Measurements from ENCODE around the gene ZFP57.

ZFP57 gene

DNA sequence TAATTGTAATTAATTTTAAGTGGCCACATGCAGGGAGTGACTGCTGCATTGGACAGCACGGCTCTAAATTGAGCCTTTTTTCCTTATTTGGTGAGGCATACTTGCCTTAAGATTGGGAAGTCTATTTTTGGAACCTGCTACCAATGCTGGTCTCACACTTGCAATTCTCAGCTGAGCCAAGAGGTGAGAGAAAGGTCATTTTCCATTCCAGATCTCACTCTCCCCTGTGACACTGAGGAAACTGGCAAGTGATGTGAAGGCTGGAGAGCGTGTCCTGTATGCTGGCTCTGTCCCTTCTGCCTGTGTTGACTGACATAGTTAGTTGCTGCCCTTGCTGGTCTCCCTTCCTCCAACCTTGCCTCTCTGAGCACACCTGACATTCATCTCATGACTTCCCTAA, 24.8 kb downstream of the ZFP57 start:
- Histone ChIP-seq H3K9me3 (ENCODE audit: control insufficient read depth in 1 of 2, low read length in 2 of 2) (no peaks in the 10 kb centered on the region), H3K4me1 (ENCODE audit: control insufficient read depth in 1 of 2, insufficient read depth in 2 of 2, low read length in 2 of 2) (no peaks in the 10 kb centered on the region), H3K9ac (ENCODE audit: low read depth in 1 of 2, low read length in 2 of 2) (no peak overlapping the region), H3K27me3 (ENCODE audit: control insufficient read depth in 1 of 2, insufficient read depth in 2 of 2, low read length in 2 of 2) (peaks cover 7 to 8% of the 10 kb centered on the region in 2 donors), H3K27ac (ENCODE audit: low read depth, low read length) (no peak overlapping the region), H3K36me3 (ENCODE audit: control insufficient read depth in 1 of 2, insufficient read depth in 2 of 2, low read length in 2 of 2) (no peaks in the 10 kb centered on the region), H3K4me3 (ENCODE audit: low read depth in 1 of 2, low read length in 2 of 2) (no peak overlapping the region)

GRCh38 chr6:29655658-29656057, 25.3 kb downstream of the ZFP57 start:
- H3K27ac ChIP-seq (ENCODE audit: low read depth, low read length): no peak overlapping the region
- H3K36me3 ChIP-seq (ENCODE audit: control insufficient read depth in 1 of 2, insufficient read depth in 2 of 2, low read length in 2 of 2): no peaks in the 10 kb centered on the region
- peaks cover 7 to 8% of the 10 kb centered on the region in 2 donors for H3K27me3 ChIP-seq (ENCODE audit: control insufficient read depth in 1 of 2, insufficient read depth in 2 of 2, low read length in 2 of 2)
- no peak overlapping the region for H3K9ac ChIP-seq (ENCODE audit: low read depth in 1 of 2, low read length in 2 of 2)
- no peaks in the 10 kb centered on the region for H3K9me3 ChIP-seq (ENCODE audit: control insufficient read depth in 1 of 2, low read length in 2 of 2)
- no peak overlapping the region for H3K4me3 ChIP-seq (ENCODE audit: low read depth in 1 of 2, low read length in 2 of 2)
- H3K4me1 ChIP-seq (ENCODE audit: control insufficient read depth in 1 of 2, insufficient read depth in 2 of 2, low read length in 2 of 2): no peaks in the 10 kb centered on the region

GRCh38 chr6:29653452-29654038, 27.4 kb downstream of the ZFP57 start:
- no peaks in the 10 kb centered on the region for H3K36me3 ChIP-seq (ENCODE audit: control insufficient read depth in 1 of 2, insufficient read depth in 2 of 2, low read length in 2 of 2)
- H3K9ac ChIP-seq (ENCODE audit: low read depth in 1 of 2, low read length in 2 of 2): no peak overlapping the region

DNA sequence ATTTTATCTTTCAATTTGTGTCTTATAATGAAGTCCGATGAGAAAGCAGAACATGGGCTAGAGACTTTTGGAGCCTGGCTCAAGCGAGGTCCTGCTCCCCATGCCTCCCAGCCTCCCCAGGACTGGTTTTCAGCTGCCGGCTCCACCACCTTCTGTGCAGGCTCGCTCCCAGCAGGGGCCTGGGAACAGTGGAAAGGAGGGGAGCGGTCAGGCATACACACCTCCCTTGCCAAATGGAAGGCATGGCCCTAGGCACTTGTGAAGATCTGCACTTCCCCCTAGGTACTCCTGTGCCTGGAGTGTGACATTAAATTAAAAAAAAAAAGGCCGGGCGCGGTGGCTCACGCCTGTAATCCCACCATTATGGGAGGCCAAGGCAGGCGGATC, 28.8 kb downstream of the ZFP57 start:
- no peak overlapping the region for H3K27ac ChIP-seq (ENCODE audit: low read depth, low read length)

More at GRCh38 chr6:29653452-29654038, 27.4 kb downstream of the ZFP57 start:
- Histone ChIP-seq H3K27ac (ENCODE audit: low read depth, low read length) (no peak overlapping the region), H3K27me3 (ENCODE audit: control insufficient read depth in 1 of 2, insufficient read depth in 2 of 2, low read length in 2 of 2) (peaks cover 7% of the 10 kb centered on the region in 2 donors), H3K9me3 (ENCODE audit: control insufficient read depth in 1 of 2, low read length in 2 of 2) (no peaks in the 10 kb centered on the region), H3K4me1 (ENCODE audit: control insufficient read depth in 1 of 2, insufficient read depth in 2 of 2, low read length in 2 of 2) (peaks cover 3 to 4% of the 10 kb centered on the region in 2 donors), H3K4me3 (ENCODE audit: low read depth in 1 of 2, low read length in 2 of 2) (no peak overlapping the region)

DNA sequence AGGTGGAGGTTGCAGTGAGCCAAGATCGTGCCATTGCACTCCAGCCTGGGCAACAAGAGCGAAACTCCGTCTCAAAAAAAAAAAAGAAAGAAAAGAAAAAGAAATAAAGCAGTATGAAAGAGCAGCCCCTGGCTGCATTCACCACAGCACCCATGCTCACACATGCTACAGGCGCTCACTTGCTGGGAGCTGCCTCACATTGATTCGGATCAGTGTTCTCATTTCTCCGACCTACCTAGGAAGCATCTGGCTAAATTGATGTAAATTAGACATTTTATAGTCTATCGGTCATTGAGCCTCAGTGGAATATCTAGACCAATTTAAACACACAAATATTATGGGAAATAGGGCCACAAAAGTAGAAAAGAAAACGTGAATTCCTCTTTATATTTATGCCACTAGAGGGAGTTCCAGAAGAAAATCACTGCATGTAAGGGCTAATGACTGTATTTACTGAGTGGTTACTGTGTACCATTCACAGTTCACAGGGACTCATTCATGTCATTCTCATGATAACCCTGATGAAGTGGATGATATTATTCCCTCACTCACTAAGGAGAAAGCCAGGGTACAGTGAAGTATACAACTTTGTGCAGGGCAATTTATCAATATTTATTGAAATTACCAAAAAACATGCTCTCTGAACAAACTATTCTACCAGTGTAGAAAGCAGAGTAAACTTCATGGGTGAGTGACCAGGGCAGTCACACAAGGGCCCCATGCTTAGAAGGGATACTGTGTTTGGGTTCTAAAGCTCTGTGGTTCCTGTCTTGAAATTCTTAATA, 29.3 kb downstream of the ZFP57 start:
- Histone ChIP-seq H3K27ac (ENCODE audit: low read depth, low read length) (no peak overlapping the region), H3K36me3 (ENCODE audit: control insufficient read depth in 1 of 2, insufficient read depth in 2 of 2, low read length in 2 of 2) (no peaks in the 10 kb centered on the region), H3K9me3 (ENCODE audit: control insufficient read depth in 1 of 2, low read length in 2 of 2) (no peaks in the 10 kb centered on the region), H3K4me1 (ENCODE audit: control insufficient read depth in 1 of 2, insufficient read depth in 2 of 2, low read length in 2 of 2) (peaks cover 3 to 4% of the 10 kb centered on the region in 2 donors), H3K9ac (ENCODE audit: low read depth in 1 of 2, low read length in 2 of 2) (no peak overlapping the region), H3K27me3 (ENCODE audit: control insufficient read depth in 1 of 2, insufficient read depth in 2 of 2, low read length in 2 of 2) (peaks cover 0 to 7% of the 10 kb centered on the region in 2 donors), H3K4me3 (ENCODE audit: low read depth in 1 of 2, low read length in 2 of 2) (no peak overlapping the region)

More for the DNA sequence above, 28.8 kb downstream of the ZFP57 start:
- H3K4me1 ChIP-seq (ENCODE audit: control insufficient read depth in 1 of 2, insufficient read depth in 2 of 2, low read length in 2 of 2): peaks cover 3 to 4% of the 10 kb centered on the region in 2 donors
- H3K27me3 ChIP-seq (ENCODE audit: control insufficient read depth in 1 of 2, insufficient read depth in 2 of 2, low read length in 2 of 2): peaks cover 4 to 7% of the 10 kb centered on the region in 2 donors
- no peaks in the 10 kb centered on the region for H3K9me3 ChIP-seq (ENCODE audit: control insufficient read depth in 1 of 2, low read length in 2 of 2)
- H3K4me3 ChIP-seq (ENCODE audit: low read depth in 1 of 2, low read length in 2 of 2): no peak overlapping the region
- H3K9ac ChIP-seq (ENCODE audit: low read depth in 1 of 2, low read length in 2 of 2): no peak overlapping the region
- H3K36me3 ChIP-seq (ENCODE audit: control insufficient read depth in 1 of 2, insufficient read depth in 2 of 2, low read length in 2 of 2): no peaks in the 10 kb centered on the region

- no peaks in the 10 kb centered on the region for H3K9me3 ChIP-seq (ENCODE audit: control insufficient read depth in 1 of 2, low read length in 2 of 2)
- H3K9ac ChIP-seq (ENCODE audit: low read depth in 1 of 2, low read length in 2 of 2): peak overlapping the region; percentile 79 to 91
- peaks cover 3 to 4% of the 10 kb centered on the region in 2 donors for H3K4me1 ChIP-seq (ENCODE audit: control insufficient read depth in 1 of 2, insufficient read depth in 2 of 2, low read length in 2 of 2)
- peaks cover 0 to 3% of the 10 kb centered on the region in 2 donors for H3K27me3 ChIP-seq (ENCODE audit: control insufficient read depth in 1 of 2, insufficient read depth in 2 of 2, low read length in 2 of 2)
- H3K36me3 ChIP-seq (ENCODE audit: control insufficient read depth in 1 of 2, insufficient read depth in 2 of 2, low read length in 2 of 2): no peaks in the 10 kb centered on the region
- H3K27ac ChIP-seq (ENCODE audit: low read depth, low read length): peak overlapping the region; percentile 79
- H3K4me3 ChIP-seq (ENCODE audit: low read depth in 1 of 2, low read length in 2 of 2): peak overlapping the region; percentile 81 to 90
Measured at GRCh38 chr6:29649701-29650673, 31.0 kb downstream of the ZFP57 start.

GRCh38 chr6:29647927-29648642, 32.9 kb downstream of the ZFP57 start:
- Histone ChIP-seq H3K27ac (ENCODE audit: low read depth, low read length) (no peak overlapping the region), H3K27me3 (ENCODE audit: control insufficient read depth in 1 of 2, insufficient read depth in 2 of 2, low read length in 2 of 2) (no peaks in the 10 kb centered on the region), H3K36me3 (ENCODE audit: control insufficient read depth in 1 of 2, insufficient read depth in 2 of 2, low read length in 2 of 2) (no peaks in the 10 kb centered on the region), H3K9me3 (ENCODE audit: control insufficient read depth in 1 of 2, low read length in 2 of 2) (no peaks in the 10 kb centered on the region), H3K9ac (ENCODE audit: low read depth in 1 of 2, low read length in 2 of 2) (no peak overlapping the region), H3K4me3 (ENCODE audit: low read depth in 1 of 2, low read length in 2 of 2) (no peak overlapping the region), H3K4me1 (ENCODE audit: control insufficient read depth in 1 of 2, insufficient read depth in 2 of 2, low read length in 2 of 2) (peaks cover 3 to 4% of the 10 kb centered on the region in 2 donors)

DNA sequence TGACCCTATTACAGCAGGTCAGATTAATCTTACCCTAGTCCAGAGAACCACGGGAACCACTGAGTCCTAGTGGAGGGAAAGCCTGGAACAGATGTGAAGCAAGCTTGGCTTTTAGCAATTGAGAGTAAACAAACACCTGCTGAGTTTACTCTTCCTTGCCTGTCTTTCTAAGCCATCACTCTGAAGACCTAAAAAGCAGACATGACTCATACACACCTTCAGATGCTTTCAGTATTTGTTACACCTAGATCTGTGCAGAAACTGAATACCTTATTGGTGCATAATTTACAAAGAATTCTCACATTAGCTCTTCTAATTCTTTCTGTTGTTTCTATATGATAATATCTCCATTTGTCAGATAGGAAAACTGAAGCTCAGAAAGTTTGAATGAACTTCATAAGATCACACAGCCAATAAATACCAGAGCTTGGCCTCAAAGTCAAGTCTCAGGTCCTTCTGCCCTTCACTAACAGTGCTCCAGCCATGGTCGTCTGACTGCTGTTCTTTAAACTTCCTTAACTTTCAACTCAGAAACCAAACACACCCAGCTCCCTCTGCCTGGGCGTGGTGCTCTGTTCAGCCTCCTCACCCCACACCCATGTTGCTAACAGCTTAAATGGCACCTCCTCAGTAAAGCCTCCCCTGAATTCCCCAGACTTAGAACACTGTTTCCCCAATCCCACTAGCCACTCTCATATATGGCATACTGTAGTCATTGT, 39.4 kb downstream of the ZFP57 start:
- Histone ChIP-seq H3K4me3 (ENCODE audit: low read depth in 1 of 2, low read length in 2 of 2) (no peak overlapping the region), H3K27me3 (ENCODE audit: control insufficient read depth in 1 of 2, insufficient read depth in 2 of 2, low read length in 2 of 2) (no peaks in the 10 kb centered on the region), H3K27ac (ENCODE audit: low read depth, low read length) (no peak overlapping the region), H3K4me1 (ENCODE audit: control insufficient read depth in 1 of 2, insufficient read depth in 2 of 2, low read length in 2 of 2) (no peaks in the 10 kb centered on the region), H3K36me3 (ENCODE audit: control insufficient read depth in 1 of 2, insufficient read depth in 2 of 2, low read length in 2 of 2) (no peaks in the 10 kb centered on the region), H3K9me3 (ENCODE audit: control insufficient read depth in 1 of 2, low read length in 2 of 2) (no peaks in the 10 kb centered on the region), H3K9ac (ENCODE audit: low read depth in 1 of 2, low read length in 2 of 2) (peak overlapping the region in 1 of 2 donors; percentile 10)

- H3K9ac ChIP-seq (ENCODE audit: low read depth in 1 of 2, low read length in 2 of 2): no peak overlapping the region
- H3K4me1 ChIP-seq (ENCODE audit: control insufficient read depth in 1 of 2, insufficient read depth in 2 of 2, low read length in 2 of 2): peaks cover 0 to 2% of the 10 kb centered on the region in 2 donors
- H3K36me3 ChIP-seq (ENCODE audit: control insufficient read depth in 1 of 2, insufficient read depth in 2 of 2, low read length in 2 of 2): no peaks in the 10 kb centered on the region
- H3K27me3 ChIP-seq (ENCODE audit: control insufficient read depth in 1 of 2, insufficient read depth in 2 of 2, low read length in 2 of 2): peaks cover under 1 to 4% of the 10 kb centered on the region in 2 donors
- no peak overlapping the region for H3K4me3 ChIP-seq (ENCODE audit: low read depth in 1 of 2, low read length in 2 of 2)
- no peaks in the 10 kb centered on the region for H3K9me3 ChIP-seq (ENCODE audit: control insufficient read depth in 1 of 2, low read length in 2 of 2)
- H3K27ac ChIP-seq (ENCODE audit: low read depth, low read length): no peak overlapping the region
Measured at GRCh38 chr6:29637247-29637646, 43.7 kb downstream of the ZFP57 start.

All from duodenal mucosa (tissue), 2 donors.